Measurements from ENCODE around the gene CLASP1. TPM values are rescaled to one million over a fixed set of nuclear protein-coding genes. Genes with fewer than 3 reads are reported as not detected.
A peak's percentile ranks its signal among the peaks of the same experiment; 100 is the strongest.

Gene CLASP1
- total and polyA plus RNA-seq, 2 experiments from 2014 or later, result 16.6 to 56.3 TPM

DNA sequence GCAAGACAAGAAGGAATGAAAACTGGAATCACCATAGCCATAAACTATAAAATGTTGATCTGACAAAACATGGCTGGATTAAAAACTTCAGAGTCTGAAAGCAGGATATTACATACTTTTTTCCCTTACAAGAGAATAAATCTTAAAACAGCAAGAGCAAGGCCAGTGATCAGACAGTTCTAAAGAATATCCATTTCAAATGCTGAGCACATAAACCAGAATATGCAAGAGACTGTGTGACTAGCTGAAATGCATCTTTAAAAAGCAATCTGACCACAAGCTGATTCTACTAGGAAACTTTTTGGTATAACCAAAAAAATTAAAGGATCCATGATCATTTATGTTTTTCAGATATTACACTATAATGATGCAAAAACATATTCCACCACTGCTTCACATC is 239.3 kb downstream of the CLASP1 start:
- H3K4me2 ChIP-seq, result no peak overlapping the region
- peaks cover 14% of the 10 kb centered on the region; the same call in 1 of the 2 replicates for H3K4me1 ChIP-seq (ENCODE audit: insufficient read depth)
- H3K36me3 ChIP-seq (ENCODE audit: insufficient read depth), result no peaks in the 10 kb centered on the region
- Mint-ChIP-seq H3K27ac (peak overlapping the region; percentile 16; the same call in 1 of the 2 replicates), H3K4me1 (peaks cover 7% of the 10 kb centered on the region; the same call in 2 of the 3 replicates), H3K9me3 (no peaks in the 10 kb centered on the region), H3K4me3 (no peak overlapping the region), H3K27me3 (ENCODE audit: insufficient read depth, low read depth, poor library complexity) (no peaks in the 10 kb centered on the region), H3K36me3 (ENCODE audit: low read depth) (peaks cover 12% of the 10 kb centered on the region; the same call in 2 of the 3 replicates)
- H3K27me3 ChIP-seq (ENCODE audit: insufficient read depth), result no peaks in the 10 kb centered on the region
- H3K79me2 ChIP-seq (replicated peaks; ENCODE audit: insufficient read depth), result no peaks in the 10 kb centered on the region
- H3K9me2 ChIP-seq (ENCODE audit: insufficient read depth), result no peaks in the 10 kb centered on the region
- DNase-seq (ENCODE audit: low spot score) (no peak), ATAC-seq (no peak)
- H4K20me1 ChIP-seq (replicated peaks; ENCODE audit: insufficient read depth), result no peaks in the 10 kb centered on the region
- no peak overlapping the region for H3K4me3 ChIP-seq
- H3F3A ChIP-seq (replicated peaks; ENCODE audit: low read depth), result no peaks in the 10 kb centered on the region
- no peak overlapping the region for H2AFZ ChIP-seq
- H3K27ac ChIP-seq (ENCODE audit: low read depth), result 0 out of 2 replicates have a peak overlapping the region, but pooled peaks have one; percentile 12
- no peak for TF ChIP-seq EZH2 (IDR thresholded peaks at IDR 0.05; ENCODE audit: low read depth, unreplicated experiment)
- TF ChIP-seq JUNB (IDR thresholded peaks at IDR 0.05; ENCODE audit: unreplicated experiment), result no peak
- no peak for TF ChIP-seq NANOG (IDR thresholded peaks at IDR 0.05; ENCODE audit: borderline replicate concordance)
- TF ChIP-seq, protein P1, sequence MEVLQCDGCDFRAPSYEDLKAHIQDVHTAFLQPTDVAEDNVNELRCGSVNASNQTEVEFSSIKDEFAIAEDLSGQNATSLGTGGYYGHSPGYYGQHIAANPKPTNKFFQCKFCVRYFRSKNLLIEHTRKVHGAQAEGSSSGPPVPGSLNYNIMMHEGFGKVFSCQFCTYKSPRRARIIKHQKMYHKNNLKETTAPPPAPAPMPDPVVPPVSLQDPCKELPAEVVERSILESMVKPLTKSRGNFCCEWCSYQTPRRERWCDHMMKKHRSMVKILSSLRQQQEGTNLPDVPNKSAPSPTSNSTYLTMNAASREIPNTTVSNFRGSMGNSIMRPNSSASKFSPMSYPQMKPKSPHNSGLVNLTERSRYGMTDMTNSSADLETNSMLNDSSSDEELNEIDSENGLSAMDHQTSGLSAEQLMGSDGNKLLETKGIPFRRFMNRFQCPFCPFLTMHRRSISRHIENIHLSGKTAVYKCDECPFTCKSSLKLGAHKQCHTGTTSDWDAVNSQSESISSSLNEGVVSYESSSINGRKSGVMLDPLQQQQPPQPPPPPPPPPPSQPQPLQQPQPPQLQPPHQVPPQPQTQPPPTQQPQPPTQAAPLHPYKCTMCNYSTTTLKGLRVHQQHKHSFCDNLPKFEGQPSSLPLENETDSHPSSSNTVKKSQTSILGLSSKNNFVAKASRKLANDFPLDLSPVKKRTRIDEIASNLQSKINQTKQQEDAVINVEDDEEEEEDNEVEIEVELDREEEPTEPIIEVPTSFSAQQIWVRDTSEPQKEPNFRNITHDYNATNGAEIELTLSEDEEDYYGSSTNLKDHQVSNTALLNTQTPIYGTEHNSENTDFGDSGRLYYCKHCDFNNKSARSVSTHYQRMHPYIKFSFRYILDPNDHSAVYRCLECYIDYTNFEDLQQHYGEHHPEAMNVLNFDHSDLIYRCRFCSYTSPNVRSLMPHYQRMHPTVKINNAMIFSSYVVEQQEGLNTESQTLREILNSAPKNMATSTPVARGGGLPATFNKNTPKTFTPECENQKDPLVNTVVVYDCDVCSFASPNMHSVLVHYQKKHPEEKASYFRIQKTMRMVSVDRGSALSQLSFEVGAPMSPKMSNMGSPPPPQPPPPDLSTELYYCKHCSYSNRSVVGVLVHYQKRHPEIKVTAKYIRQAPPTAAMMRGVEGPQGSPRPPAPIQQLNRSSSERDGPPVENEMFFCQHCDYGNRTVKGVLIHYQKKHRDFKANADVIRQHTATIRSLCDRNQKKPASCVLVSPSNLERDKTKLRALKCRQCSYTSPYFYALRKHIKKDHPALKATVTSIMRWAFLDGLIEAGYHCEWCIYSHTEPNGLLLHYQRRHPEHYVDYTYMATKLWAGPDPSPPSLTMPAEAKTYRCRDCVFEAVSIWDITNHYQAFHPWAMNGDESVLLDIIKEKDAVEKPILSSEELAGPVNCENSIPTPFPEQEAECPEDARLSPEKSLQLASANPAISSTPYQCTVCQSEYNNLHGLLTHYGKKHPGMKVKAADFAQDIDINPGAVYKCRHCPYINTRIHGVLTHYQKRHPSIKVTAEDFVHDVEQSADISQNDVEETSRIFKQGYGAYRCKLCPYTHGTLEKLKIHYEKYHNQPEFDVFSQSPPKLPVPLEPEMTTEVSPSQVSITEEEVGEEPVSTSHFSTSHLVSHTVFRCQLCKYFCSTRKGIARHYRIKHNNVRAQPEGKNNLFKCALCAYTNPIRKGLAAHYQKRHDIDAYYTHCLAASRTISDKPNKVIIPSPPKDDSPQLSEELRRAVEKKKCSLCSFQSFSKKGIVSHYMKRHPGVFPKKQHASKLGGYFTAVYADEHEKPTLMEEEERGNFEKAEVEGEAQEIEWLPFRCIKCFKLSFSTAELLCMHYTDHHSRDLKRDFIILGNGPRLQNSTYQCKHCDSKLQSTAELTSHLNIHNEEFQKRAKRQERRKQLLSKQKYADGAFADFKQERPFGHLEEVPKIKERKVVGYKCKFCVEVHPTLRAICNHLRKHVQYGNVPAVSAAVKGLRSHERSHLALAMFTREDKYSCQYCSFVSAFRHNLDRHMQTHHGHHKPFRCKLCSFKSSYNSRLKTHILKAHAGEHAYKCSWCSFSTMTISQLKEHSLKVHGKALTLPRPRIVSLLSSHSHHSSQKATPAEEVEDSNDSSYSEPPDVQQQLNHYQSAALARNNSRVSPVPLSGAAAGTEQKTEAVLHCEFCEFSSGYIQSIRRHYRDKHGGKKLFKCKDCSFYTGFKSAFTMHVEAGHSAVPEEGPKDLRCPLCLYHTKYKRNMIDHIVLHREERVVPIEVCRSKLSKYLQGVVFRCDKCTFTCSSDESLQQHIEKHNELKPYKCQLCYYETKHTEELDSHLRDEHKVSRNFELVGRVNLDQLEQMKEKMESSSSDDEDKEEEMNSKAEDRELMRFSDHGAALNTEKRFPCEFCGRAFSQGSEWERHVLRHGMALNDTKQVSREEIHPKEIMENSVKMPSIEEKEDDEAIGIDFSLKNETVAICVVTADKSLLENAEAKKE (CRISPR knock-in tag; IDR thresholded peaks at IDR 0.05), result no peak

DNA sequence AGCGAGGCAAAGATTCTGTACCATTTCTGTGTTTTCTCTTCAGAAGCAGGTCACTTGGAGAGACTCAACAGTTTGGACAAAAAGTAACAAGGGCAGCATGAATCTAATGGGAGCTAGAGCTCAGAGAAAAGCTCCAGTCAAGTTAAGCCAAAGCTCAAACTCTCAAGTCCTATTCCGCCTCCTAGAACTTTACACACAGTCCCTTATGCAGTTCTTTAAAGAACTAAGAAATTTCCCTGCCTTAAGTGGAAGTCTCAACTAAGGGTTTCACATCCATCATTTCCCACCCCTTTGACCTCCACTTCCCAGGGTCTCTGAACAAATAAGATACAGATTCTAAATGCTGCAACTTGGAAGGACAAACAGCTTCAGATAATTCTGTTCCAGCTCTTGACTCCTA is 239.9 kb downstream of the CLASP1 start:
- no peak overlapping the region for H2AFZ ChIP-seq
- peaks cover 14% of the 10 kb centered on the region; the same call in 1 of the 2 replicates for H3K4me1 ChIP-seq (ENCODE audit: insufficient read depth)
- no peak overlapping the region for H3K27ac Mint-ChIP-seq
- no peaks in the 10 kb centered on the region for H3K9me2 ChIP-seq (ENCODE audit: insufficient read depth)
- H3K4me3 Mint-ChIP-seq, result no peak overlapping the region
- 0 out of 2 replicates have a peak overlapping the region, but pooled peaks have one; percentile 12 for H3K27ac ChIP-seq (ENCODE audit: low read depth)
- H3K4me3 ChIP-seq, result no peak overlapping the region
- H3K36me3 Mint-ChIP-seq (ENCODE audit: low read depth), result peaks cover 12% of the 10 kb centered on the region; the same call in 2 of the 3 replicates
- no peak for ATAC-seq
- no peaks in the 10 kb centered on the region for H4K20me1 ChIP-seq (replicated peaks; ENCODE audit: insufficient read depth)
- no peaks in the 10 kb centered on the region for H3K27me3 Mint-ChIP-seq (ENCODE audit: insufficient read depth, low read depth, poor library complexity)
- no peaks in the 10 kb centered on the region for H3K27me3 ChIP-seq (ENCODE audit: insufficient read depth)
- no peaks in the 10 kb centered on the region for H3F3A ChIP-seq (replicated peaks; ENCODE audit: low read depth)
- peaks cover 7% of the 10 kb centered on the region; the same call in 2 of the 3 replicates for H3K4me1 Mint-ChIP-seq
- DNase-seq (ENCODE audit: low spot score), result no peak
- no peaks in the 10 kb centered on the region for H3K36me3 ChIP-seq (ENCODE audit: insufficient read depth)
- H3K4me2 ChIP-seq, result no peak overlapping the region
- H3K79me2 ChIP-seq (replicated peaks; ENCODE audit: insufficient read depth), result no peaks in the 10 kb centered on the region
- no peaks in the 10 kb centered on the region for H3K9me3 Mint-ChIP-seq
- TF ChIP-seq, protein P2, sequence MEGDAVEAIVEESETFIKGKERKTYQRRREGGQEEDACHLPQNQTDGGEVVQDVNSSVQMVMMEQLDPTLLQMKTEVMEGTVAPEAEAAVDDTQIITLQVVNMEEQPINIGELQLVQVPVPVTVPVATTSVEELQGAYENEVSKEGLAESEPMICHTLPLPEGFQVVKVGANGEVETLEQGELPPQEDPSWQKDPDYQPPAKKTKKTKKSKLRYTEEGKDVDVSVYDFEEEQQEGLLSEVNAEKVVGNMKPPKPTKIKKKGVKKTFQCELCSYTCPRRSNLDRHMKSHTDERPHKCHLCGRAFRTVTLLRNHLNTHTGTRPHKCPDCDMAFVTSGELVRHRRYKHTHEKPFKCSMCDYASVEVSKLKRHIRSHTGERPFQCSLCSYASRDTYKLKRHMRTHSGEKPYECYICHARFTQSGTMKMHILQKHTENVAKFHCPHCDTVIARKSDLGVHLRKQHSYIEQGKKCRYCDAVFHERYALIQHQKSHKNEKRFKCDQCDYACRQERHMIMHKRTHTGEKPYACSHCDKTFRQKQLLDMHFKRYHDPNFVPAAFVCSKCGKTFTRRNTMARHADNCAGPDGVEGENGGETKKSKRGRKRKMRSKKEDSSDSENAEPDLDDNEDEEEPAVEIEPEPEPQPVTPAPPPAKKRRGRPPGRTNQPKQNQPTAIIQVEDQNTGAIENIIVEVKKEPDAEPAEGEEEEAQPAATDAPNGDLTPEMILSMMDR (conservative IDR thresholded peaks at IDR 0.05; ENCODE audit: low read depth in 2 of 2), result no peak
- TF ChIP-seq ZNF114 (CRISPR knock-in tag; IDR thresholded peaks at IDR 0.05) (no peak), NANOG (IDR thresholded peaks at IDR 0.05; ENCODE audit: borderline replicate concordance) (no peak)
